Activated naive CD8-positive, alpha-beta T cell (primary cell): ENCODE measurements around the gene DMBT1.
"Not testable (repeated sequence)": the region's sequence is repeated elsewhere in the genome, so short reads cannot be mapped to it uniquely, and the experiment has no call there.

Experiments used
- H3K27ac Mint-ChIP-seq: one replicate; pipeline ENCODE4 v1.8.0; 2021; ENCODE audit warnings: mixed read lengths
- H3K27me3 Mint-ChIP-seq: one replicate; pipeline ENCODE4 v1.8.0; 2021; ENCODE audit warnings: mixed read lengths
- H3K36me3 Mint-ChIP-seq: one replicate; pipeline ENCODE4 v1.8.0; 2021; ENCODE audit warnings: mixed read lengths
- H3K4me1 Mint-ChIP-seq: one replicate; pipeline ENCODE4 v1.8.0; 2021; ENCODE audit warnings: low read depth, mixed read lengths
- H3K4me3 Mint-ChIP-seq: one replicate; pipeline ENCODE4 v1.8.0; 2021; ENCODE audit warnings: mild to moderate bottlenecking, mixed read lengths
- H3K9me3 Mint-ChIP-seq: one replicate; pipeline ENCODE4 v1.8.0; 2021; ENCODE audit warnings: low read depth, mixed read lengths

The DMBT1 gene

GRCh38 chr10:122587098-122587760 lies 26.7 kb downstream of the DMBT1 start:
- Mint-ChIP-seq H3K36me3 (no peaks in the 10 kb centered on the region), H3K27me3 (no peaks in the 10 kb centered on the region), H3K4me1 (no peaks in the 10 kb centered on the region), H3K4me3 (no peak overlapping the region), H3K9me3 (no peaks in the 10 kb centered on the region), H3K27ac (no peak overlapping the region)

GRCh38 chr10:122588381-122588780 lies 27.8 kb downstream of the DMBT1 start:
- Mint-ChIP-seq H3K27ac (no peak overlapping the region), H3K36me3 (no peaks in the 10 kb centered on the region), H3K27me3 (no peaks in the 10 kb centered on the region), H3K4me3 (no peak overlapping the region), H3K4me1 (no peaks in the 10 kb centered on the region), H3K9me3 (no peaks in the 10 kb centered on the region)

- Mint-ChIP-seq H3K4me1 (no peaks in the 10 kb centered on the region), H3K36me3 (no peaks in the 10 kb centered on the region), H3K9me3 (no peaks in the 10 kb centered on the region), H3K27me3 (no peaks in the 10 kb centered on the region), H3K4me3 (no peak overlapping the region), H3K27ac (no peak overlapping the region)
These were observed 29.6 kb downstream of the DMBT1 start for GRCh38 chr10:122590153-122590552.

GRCh38 chr10:122591736-122592135 lies 31.2 kb downstream of the DMBT1 start:
- H3K36me3 Mint-ChIP-seq: no peaks in the 10 kb centered on the region
- H3K4me3 Mint-ChIP-seq: no peak overlapping the region
- no peaks in the 10 kb centered on the region for H3K27me3 Mint-ChIP-seq
- no peak overlapping the region for H3K27ac Mint-ChIP-seq
- no peaks in the 10 kb centered on the region for H3K9me3 Mint-ChIP-seq
- H3K4me1 Mint-ChIP-seq: no peaks in the 10 kb centered on the region

GRCh38 chr10:122592161-122592560 lies 31.6 kb downstream of the DMBT1 start:
- no peaks in the 10 kb centered on the region for H3K9me3 Mint-ChIP-seq
- no peak overlapping the region for H3K27ac Mint-ChIP-seq
- no peaks in the 10 kb centered on the region for H3K36me3 Mint-ChIP-seq
- H3K27me3 Mint-ChIP-seq: no peaks in the 10 kb centered on the region
- no peak overlapping the region for H3K4me3 Mint-ChIP-seq
- no peaks in the 10 kb centered on the region for H3K4me1 Mint-ChIP-seq

- H3K9me3 Mint-ChIP-seq: no peaks in the 10 kb centered on the region
- no peaks in the 10 kb centered on the region for H3K27me3 Mint-ChIP-seq
- no peak overlapping the region for H3K27ac Mint-ChIP-seq
- H3K4me3 Mint-ChIP-seq: no peak overlapping the region
- H3K36me3 Mint-ChIP-seq: no peaks in the 10 kb centered on the region
- no peaks in the 10 kb centered on the region for H3K4me1 Mint-ChIP-seq
These were observed 57.1 kb downstream of the DMBT1 start for GRCh38 chr10:122617476-122618270.

GRCh38 chr10:122618461-122619165 lies 58.1 kb downstream of the DMBT1 start:
- Mint-ChIP-seq H3K27ac (no peak overlapping the region), H3K4me3 (no peak overlapping the region), H3K27me3 (no peaks in the 10 kb centered on the region), H3K9me3 (no peaks in the 10 kb centered on the region), H3K4me1 (no peaks in the 10 kb centered on the region), H3K36me3 (no peaks in the 10 kb centered on the region)

GRCh38 chr10:122620961-122621360 lies 60.4 kb downstream of the DMBT1 start:
- not testable (repeated sequence) for H3K4me3 Mint-ChIP-seq, H3K27me3 Mint-ChIP-seq, H3K9me3 Mint-ChIP-seq, H3K36me3 Mint-ChIP-seq, H3K27ac Mint-ChIP-seq, H3K4me1 Mint-ChIP-seq

GRCh38 chr10:122624546-122624945 lies 64.0 kb downstream of the DMBT1 start:
- Mint-ChIP-seq H3K4me3 (no peak overlapping the region), H3K27ac (no peak overlapping the region), H3K27me3 (no peaks in the 10 kb centered on the region), H3K4me1 (no peaks in the 10 kb centered on the region), H3K9me3 (no peaks in the 10 kb centered on the region), H3K36me3 (no peaks in the 10 kb centered on the region)

GRCh38 chr10:122630526-122630925 lies 70.0 kb downstream of the DMBT1 start:
- no peaks in the 10 kb centered on the region for H3K4me1 Mint-ChIP-seq
- H3K4me3 Mint-ChIP-seq: no peak overlapping the region
- no peaks in the 10 kb centered on the region for H3K36me3 Mint-ChIP-seq
- H3K27ac Mint-ChIP-seq: no peak overlapping the region
- H3K9me3 Mint-ChIP-seq: no peaks in the 10 kb centered on the region
- no peaks in the 10 kb centered on the region for H3K27me3 Mint-ChIP-seq

GRCh38 chr10:122632031-122632430 lies 71.5 kb downstream of the DMBT1 start:
- H3K4me3 Mint-ChIP-seq: no peak overlapping the region
- H3K9me3 Mint-ChIP-seq: no peaks in the 10 kb centered on the region
- peaks cover 4% of the 10 kb centered on the region for H3K27me3 Mint-ChIP-seq
- no peak overlapping the region for H3K27ac Mint-ChIP-seq
- no peaks in the 10 kb centered on the region for H3K4me1 Mint-ChIP-seq
- no peaks in the 10 kb centered on the region for H3K36me3 Mint-ChIP-seq

GRCh38 chr10:122632576-122632975 lies 72.0 kb downstream of the DMBT1 start:
- H3K27ac Mint-ChIP-seq: no peak overlapping the region
- peaks cover 5% of the 10 kb centered on the region for H3K27me3 Mint-ChIP-seq
- H3K4me3 Mint-ChIP-seq: no peak overlapping the region
- H3K4me1 Mint-ChIP-seq: no peaks in the 10 kb centered on the region
- no peaks in the 10 kb centered on the region for H3K9me3 Mint-ChIP-seq
- no peaks in the 10 kb centered on the region for H3K36me3 Mint-ChIP-seq

GRCh38 chr10:122636953-122637352 lies 76.4 kb downstream of the DMBT1 start:
- H3K4me3 Mint-ChIP-seq: no peak overlapping the region
- H3K9me3 Mint-ChIP-seq: no peaks in the 10 kb centered on the region
- H3K27ac Mint-ChIP-seq: no peak overlapping the region
- peaks cover 5% of the 10 kb centered on the region for H3K27me3 Mint-ChIP-seq
- no peaks in the 10 kb centered on the region for H3K4me1 Mint-ChIP-seq
- no peaks in the 10 kb centered on the region for H3K36me3 Mint-ChIP-seq

- no peak overlapping the region for H3K27ac Mint-ChIP-seq
- peaks cover 5% of the 10 kb centered on the region for H3K27me3 Mint-ChIP-seq
- no peaks in the 10 kb centered on the region for H3K4me1 Mint-ChIP-seq
- no peaks in the 10 kb centered on the region for H3K9me3 Mint-ChIP-seq
- no peaks in the 10 kb centered on the region for H3K36me3 Mint-ChIP-seq
- H3K4me3 Mint-ChIP-seq: no peak overlapping the region
These were observed 76.8 kb downstream of the DMBT1 start for GRCh38 chr10:122637376-122637775.

GRCh38 chr10:122638106-122638505 lies 77.6 kb downstream of the DMBT1 start:
- H3K9me3 Mint-ChIP-seq: no peaks in the 10 kb centered on the region
- no peaks in the 10 kb centered on the region for H3K4me1 Mint-ChIP-seq
- no peak overlapping the region for H3K4me3 Mint-ChIP-seq
- H3K36me3 Mint-ChIP-seq: no peaks in the 10 kb centered on the region
- H3K27ac Mint-ChIP-seq: no peak overlapping the region
- peaks cover 5% of the 10 kb centered on the region for H3K27me3 Mint-ChIP-seq
